Measurements from ENCODE around the gene GNGT2. TPM values are rescaled to one million over a fixed set of nuclear protein-coding genes. Genes with fewer than 3 reads are reported as not detected.

The GNGT2 gene
- total and polyA plus RNA-seq, 4 donors: 0.23 to 2.2 (median 1.1) TPM

DNA sequence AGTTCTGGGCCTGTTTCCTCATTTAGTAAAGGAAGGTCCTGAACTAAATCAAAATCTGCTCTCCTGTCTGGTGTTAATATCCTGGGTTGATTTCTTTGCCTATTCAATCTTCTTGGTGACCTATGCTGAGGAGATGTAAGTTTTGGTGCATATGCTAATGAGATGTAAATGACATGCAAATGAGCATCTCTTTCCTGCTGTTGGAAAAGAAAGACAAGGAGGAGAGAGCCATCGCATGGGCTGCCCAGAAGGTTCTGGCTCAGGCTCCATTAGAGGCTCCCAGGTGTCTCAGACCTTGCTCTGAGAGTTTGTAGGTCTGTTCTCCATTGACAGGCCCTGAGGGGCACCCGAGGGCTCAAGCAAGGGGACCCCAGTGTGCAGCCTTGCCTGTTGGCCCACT, 3.5 kb upstream of the GNGT2 start (continued):
- TF ChIP-seq, protein P1, sequence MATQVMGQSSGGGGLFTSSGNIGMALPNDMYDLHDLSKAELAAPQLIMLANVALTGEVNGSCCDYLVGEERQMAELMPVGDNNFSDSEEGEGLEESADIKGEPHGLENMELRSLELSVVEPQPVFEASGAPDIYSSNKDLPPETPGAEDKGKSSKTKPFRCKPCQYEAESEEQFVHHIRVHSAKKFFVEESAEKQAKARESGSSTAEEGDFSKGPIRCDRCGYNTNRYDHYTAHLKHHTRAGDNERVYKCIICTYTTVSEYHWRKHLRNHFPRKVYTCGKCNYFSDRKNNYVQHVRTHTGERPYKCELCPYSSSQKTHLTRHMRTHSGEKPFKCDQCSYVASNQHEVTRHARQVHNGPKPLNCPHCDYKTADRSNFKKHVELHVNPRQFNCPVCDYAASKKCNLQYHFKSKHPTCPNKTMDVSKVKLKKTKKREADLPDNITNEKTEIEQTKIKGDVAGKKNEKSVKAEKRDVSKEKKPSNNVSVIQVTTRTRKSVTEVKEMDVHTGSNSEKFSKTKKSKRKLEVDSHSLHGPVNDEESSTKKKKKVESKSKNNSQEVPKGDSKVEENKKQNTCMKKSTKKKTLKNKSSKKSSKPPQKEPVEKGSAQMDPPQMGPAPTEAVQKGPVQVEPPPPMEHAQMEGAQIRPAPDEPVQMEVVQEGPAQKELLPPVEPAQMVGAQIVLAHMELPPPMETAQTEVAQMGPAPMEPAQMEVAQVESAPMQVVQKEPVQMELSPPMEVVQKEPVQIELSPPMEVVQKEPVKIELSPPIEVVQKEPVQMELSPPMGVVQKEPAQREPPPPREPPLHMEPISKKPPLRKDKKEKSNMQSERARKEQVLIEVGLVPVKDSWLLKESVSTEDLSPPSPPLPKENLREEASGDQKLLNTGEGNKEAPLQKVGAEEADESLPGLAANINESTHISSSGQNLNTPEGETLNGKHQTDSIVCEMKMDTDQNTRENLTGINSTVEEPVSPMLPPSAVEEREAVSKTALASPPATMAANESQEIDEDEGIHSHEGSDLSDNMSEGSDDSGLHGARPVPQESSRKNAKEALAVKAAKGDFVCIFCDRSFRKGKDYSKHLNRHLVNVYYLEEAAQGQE (IDR thresholded peaks at IDR 0.05): no peak

DNA sequence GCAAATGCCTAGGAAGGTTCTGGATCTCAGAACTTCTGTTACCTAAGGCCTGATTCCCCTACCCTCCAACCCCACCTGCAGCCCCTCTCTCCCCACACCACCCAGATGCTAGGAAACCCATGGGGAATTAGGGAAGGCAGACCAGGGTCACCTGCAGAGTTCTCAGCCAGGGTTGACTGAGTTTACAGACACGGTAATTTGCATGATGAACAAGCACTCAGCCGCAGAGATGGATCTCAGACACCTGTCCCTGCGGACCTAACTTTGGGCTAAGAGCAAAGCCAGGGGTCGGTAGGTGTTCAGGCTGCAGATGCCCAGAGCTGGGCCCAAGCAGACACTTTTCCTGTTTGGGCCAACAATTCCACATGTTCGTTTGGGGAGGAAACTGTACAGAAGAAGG, 3.0 kb upstream of the GNGT2 start:
- Histone ChIP-seq H3K9ac (ENCODE audit: low read depth in 1 of 2, low read length in 2 of 2) (no peak overlapping the region), H3K4me3 (ENCODE audit: low read depth in 1 of 3, low read length in 3 of 3) (no peak overlapping the region), H3K9me3 (ENCODE audit: control insufficient read depth in 4 of 4, low read length in 3 of 4) (no peaks in the 10 kb centered on the region), H3K27ac (ENCODE audit: low read depth in 1 of 2, low read length in 2 of 2) (no peak overlapping the region), H3K4me1 (ENCODE audit: control insufficient read depth in 4 of 4, insufficient read depth in 4 of 4, low read length in 3 of 4) (peaks cover 0 to 12% (median 1%) of the 10 kb centered on the region in 4 donors), H3K36me3 (ENCODE audit: control insufficient read depth in 4 of 4, insufficient read depth in 3 of 4, low read depth in 1 of 4, low read length in 3 of 4) (no peaks in the 10 kb centered on the region), H3K27me3 (ENCODE audit: control insufficient read depth in 4 of 4, insufficient read depth in 4 of 4, low read length in 3 of 4) (peaks cover 0 to 2% (median 0%) of the 10 kb centered on the region in 4 donors)
- DNase-seq (ENCODE audit: low spot score): no peak
- WGBS: 75% methylated on average over 5 of the region's 5 CpGs
- TF ChIP-seq JUND (IDR thresholded peaks at IDR 0.05): no peak
- TF ChIP-seq FOXA1 (IDR thresholded peaks at IDR 0.05): no peak
- TF ChIP-seq TAF1 (conservative IDR thresholded peaks at IDR 0.05): no peak
- no peak for TF ChIP-seq HNF4G (IDR thresholded peaks at IDR 0.05)
- TF ChIP-seq, protein P2, sequence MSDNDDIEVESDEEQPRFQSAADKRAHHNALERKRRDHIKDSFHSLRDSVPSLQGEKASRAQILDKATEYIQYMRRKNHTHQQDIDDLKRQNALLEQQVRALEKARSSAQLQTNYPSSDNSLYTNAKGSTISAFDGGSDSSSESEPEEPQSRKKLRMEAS (IDR thresholded peaks at IDR 0.05): no peak
- no peak for TF ChIP-seq FOXA2 (IDR thresholded peaks at IDR 0.05)
- TF ChIP-seq NR2F2 (IDR thresholded peaks at IDR 0.05): no peak
- no peak for TF ChIP-seq GABPA (IDR thresholded peaks at IDR 0.05 in 1 of 2, conservative IDR thresholded peaks at IDR 0.05 in 1 of 2)

DNA sequence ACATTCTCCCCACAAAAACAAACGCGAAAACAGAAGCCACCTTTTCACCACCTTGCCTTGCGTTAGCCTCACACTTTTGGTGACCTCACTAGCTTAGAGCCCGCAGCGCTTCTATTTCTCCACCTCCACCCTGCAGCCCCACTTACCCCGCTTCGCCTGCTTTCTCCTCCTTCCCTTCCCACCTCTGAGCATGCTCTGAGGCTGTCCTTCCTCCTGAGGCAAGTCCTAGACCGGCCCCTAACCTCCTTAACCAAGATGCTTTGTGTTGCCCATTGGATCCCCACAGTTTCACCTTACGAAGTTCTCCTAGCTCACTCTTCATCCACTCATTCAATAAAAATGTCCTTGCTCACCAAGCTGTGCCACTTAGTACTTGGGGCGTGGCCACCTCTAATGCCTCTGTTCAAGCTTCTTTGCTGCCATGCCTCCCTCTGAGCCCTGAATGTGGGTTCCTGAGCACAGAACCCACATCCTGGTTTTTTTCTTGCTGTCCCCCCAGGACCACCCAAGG, 1.3 kb downstream of the GNGT2 start:
- Histone ChIP-seq H3K36me3 (ENCODE audit: control insufficient read depth in 4 of 4, insufficient read depth in 3 of 4, low read depth in 1 of 4, low read length in 3 of 4) (no peaks in the 10 kb centered on the region), H3K4me1 (ENCODE audit: control insufficient read depth in 4 of 4, insufficient read depth in 4 of 4, low read length in 3 of 4) (no peaks in the 10 kb centered on the region), H3K27me3 (ENCODE audit: control insufficient read depth in 4 of 4, insufficient read depth in 4 of 4, low read length in 3 of 4) (peaks cover 0 to 2% (median 0%) of the 10 kb centered on the region in 4 donors), H3K27ac (ENCODE audit: low read depth in 1 of 2, low read length in 2 of 2) (no peak overlapping the region), H3K9ac (ENCODE audit: low read depth in 1 of 2, low read length in 2 of 2) (no peak overlapping the region), H3K4me3 (ENCODE audit: low read depth in 1 of 3, low read length in 3 of 3) (no peak overlapping the region), H3K9me3 (ENCODE audit: control insufficient read depth in 4 of 4, low read length in 3 of 4) (no peaks in the 10 kb centered on the region)
- WGBS: 75% methylated on average over 10 of the region's 10 CpGs
- no peak for DNase-seq (ENCODE audit: low spot score)
- TF ChIP-seq, protein P2 (IDR thresholded peaks at IDR 0.05): no peak
- TF ChIP-seq HNF4G (IDR thresholded peaks at IDR 0.05) (no peak), JUND (IDR thresholded peaks at IDR 0.05) (no peak)
- TF ChIP-seq, protein P3, sequence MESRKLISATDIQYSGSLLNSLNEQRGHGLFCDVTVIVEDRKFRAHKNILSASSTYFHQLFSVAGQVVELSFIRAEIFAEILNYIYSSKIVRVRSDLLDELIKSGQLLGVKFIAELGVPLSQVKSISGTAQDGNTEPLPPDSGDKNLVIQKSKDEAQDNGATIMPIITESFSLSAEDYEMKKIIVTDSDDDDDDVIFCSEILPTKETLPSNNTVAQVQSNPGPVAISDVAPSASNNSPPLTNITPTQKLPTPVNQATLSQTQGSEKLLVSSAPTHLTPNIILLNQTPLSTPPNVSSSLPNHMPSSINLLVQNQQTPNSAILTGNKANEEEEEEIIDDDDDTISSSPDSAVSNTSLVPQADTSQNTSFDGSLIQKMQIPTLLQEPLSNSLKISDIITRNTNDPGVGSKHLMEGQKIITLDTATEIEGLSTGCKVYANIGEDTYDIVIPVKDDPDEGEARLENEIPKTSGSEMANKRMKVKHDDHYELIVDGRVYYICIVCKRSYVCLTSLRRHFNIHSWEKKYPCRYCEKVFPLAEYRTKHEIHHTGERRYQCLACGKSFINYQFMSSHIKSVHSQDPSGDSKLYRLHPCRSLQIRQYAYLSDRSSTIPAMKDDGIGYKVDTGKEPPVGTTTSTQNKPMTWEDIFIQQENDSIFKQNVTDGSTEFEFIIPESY (IDR thresholded peaks at IDR 0.05): no peak

Measured in liver (tissue), 9 donors.